GM23338 (cell line): ENCODE data around the gene RGL1.

ENCODE experiments used
- CREB1 ChIP-seq: fragments of 250-450 bp; sonication (Bioruptor Pico); IDR thresholded peaks from 2 replicates; pipeline ENCODE4 v1.5.0; 2020; ENCODE audit warnings: low read depth, mild to moderate bottlenecking, moderate library complexity
- CTCF ChIP-seq, 2 experiments: fragments of 200-600 bp in 1 of 2; sonication (generic) in 1 of 2; conservative IDR thresholded peaks; 2 replicates each; pipeline versions ENCODE4 v1.5.1 to v1.6.1; 2016 to 2017; ENCODE audit warnings: antibody characterized with exemption in 2 of 2, low read depth in 2 of 2, mild to moderate bottlenecking in 2 of 2, moderate library complexity in 1 of 2
- EZH2 ChIP-seq: fragments of 200-600 bp; sonication (generic); IDR thresholded peaks from one replicate; pipeline ENCODE4 v1.8.0; 2017; ENCODE audit warnings: antibody characterized with exemption, mild to moderate bottlenecking, low read depth; ENCODE audit not compliant: unreplicated experiment
- EZH2phosphoT487 ChIP-seq: fragments of 200-600 bp; sonication (generic); IDR thresholded peaks from one replicate; pipeline ENCODE4 v1.8.1; 2018; ENCODE audit warnings: antibody characterized with exemption; ENCODE audit not compliant: unreplicated experiment
- JUNB ChIP-seq: IDR thresholded peaks from one replicate; pipeline ENCODE4 v1.6.1; 2016; ENCODE audit warnings: antibody characterized with exemption; ENCODE audit not compliant: unreplicated experiment
- NANOG ChIP-seq: IDR thresholded peaks from 2 replicates; pipeline ENCODE4 v1.6.1; 2016; ENCODE audit warnings: antibody characterized with exemption, borderline replicate concordance
- POLR2AphosphoS5 ChIP-seq: IDR thresholded peaks from 2 replicates; pipeline ENCODE4 v1.6.1; 2016; ENCODE audit warnings: antibody characterized with exemption, low read depth
- STAT1 ChIP-seq: IDR thresholded peaks from one replicate; pipeline ENCODE4 v1.6.1; 2016; ENCODE audit warnings: antibody characterized with exemption; ENCODE audit not compliant: unreplicated experiment
- ZNF114 ChIP-seq: fragments of 250-450 bp; sonication (Bioruptor Pico); IDR thresholded peaks from 2 replicates; pipeline ENCODE4 v1.5.0; 2020; ENCODE audit warnings: mild to moderate bottlenecking, moderate library complexity
- TF ChIP-seq, protein P1 (sequence below): IDR thresholded peaks from one replicate; pipeline ENCODE4 v1.6.1; 2018; ENCODE audit warnings: antibody characterized with exemption; ENCODE audit not compliant: unreplicated experiment
- TF ChIP-seq, protein P2 (sequence below): IDR thresholded peaks from 2 replicates; pipeline ENCODE4 v1.6.1; 2016; ENCODE audit warnings: antibody characterized with exemption
- TF ChIP-seq, protein P3 (sequence below): fragments of 250-450 bp; sonication (Bioruptor Pico); IDR thresholded peaks from 2 replicates; pipeline ENCODE4 v1.5.0; 2020; ENCODE audit warnings: mild to moderate bottlenecking, moderate library complexity

GRCh38 chr1:183842795-183843144 lies 37.9 kb downstream of the RGL1 start:
- no peak for TF ChIP-seq CTCF (conservative IDR thresholded peaks at IDR 0.05; ENCODE audit: low read depth in 2 of 2)
- TF ChIP-seq EZH2phosphoT487, result no peak
- no peak for TF ChIP-seq NANOG
- no peak for TF ChIP-seq EZH2
- no peak for TF ChIP-seq CREB1 (CRISPR knock-in tag)
- TF ChIP-seq JUNB, result no peak
- TF ChIP-seq POLR2AphosphoS5, result no peak
- TF ChIP-seq, protein P1, sequence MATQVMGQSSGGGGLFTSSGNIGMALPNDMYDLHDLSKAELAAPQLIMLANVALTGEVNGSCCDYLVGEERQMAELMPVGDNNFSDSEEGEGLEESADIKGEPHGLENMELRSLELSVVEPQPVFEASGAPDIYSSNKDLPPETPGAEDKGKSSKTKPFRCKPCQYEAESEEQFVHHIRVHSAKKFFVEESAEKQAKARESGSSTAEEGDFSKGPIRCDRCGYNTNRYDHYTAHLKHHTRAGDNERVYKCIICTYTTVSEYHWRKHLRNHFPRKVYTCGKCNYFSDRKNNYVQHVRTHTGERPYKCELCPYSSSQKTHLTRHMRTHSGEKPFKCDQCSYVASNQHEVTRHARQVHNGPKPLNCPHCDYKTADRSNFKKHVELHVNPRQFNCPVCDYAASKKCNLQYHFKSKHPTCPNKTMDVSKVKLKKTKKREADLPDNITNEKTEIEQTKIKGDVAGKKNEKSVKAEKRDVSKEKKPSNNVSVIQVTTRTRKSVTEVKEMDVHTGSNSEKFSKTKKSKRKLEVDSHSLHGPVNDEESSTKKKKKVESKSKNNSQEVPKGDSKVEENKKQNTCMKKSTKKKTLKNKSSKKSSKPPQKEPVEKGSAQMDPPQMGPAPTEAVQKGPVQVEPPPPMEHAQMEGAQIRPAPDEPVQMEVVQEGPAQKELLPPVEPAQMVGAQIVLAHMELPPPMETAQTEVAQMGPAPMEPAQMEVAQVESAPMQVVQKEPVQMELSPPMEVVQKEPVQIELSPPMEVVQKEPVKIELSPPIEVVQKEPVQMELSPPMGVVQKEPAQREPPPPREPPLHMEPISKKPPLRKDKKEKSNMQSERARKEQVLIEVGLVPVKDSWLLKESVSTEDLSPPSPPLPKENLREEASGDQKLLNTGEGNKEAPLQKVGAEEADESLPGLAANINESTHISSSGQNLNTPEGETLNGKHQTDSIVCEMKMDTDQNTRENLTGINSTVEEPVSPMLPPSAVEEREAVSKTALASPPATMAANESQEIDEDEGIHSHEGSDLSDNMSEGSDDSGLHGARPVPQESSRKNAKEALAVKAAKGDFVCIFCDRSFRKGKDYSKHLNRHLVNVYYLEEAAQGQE, result no peak
- no peak for TF ChIP-seq ZNF114 (CRISPR knock-in tag)
- TF ChIP-seq, protein P2, sequence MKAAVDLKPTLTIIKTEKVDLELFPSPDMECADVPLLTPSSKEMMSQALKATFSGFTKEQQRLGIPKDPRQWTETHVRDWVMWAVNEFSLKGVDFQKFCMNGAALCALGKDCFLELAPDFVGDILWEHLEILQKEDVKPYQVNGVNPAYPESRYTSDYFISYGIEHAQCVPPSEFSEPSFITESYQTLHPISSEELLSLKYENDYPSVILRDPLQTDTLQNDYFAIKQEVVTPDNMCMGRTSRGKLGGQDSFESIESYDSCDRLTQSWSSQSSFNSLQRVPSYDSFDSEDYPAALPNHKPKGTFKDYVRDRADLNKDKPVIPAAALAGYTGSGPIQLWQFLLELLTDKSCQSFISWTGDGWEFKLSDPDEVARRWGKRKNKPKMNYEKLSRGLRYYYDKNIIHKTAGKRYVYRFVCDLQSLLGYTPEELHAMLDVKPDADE, result no peak
- no peak for TF ChIP-seq STAT1
- TF ChIP-seq, protein P3, sequence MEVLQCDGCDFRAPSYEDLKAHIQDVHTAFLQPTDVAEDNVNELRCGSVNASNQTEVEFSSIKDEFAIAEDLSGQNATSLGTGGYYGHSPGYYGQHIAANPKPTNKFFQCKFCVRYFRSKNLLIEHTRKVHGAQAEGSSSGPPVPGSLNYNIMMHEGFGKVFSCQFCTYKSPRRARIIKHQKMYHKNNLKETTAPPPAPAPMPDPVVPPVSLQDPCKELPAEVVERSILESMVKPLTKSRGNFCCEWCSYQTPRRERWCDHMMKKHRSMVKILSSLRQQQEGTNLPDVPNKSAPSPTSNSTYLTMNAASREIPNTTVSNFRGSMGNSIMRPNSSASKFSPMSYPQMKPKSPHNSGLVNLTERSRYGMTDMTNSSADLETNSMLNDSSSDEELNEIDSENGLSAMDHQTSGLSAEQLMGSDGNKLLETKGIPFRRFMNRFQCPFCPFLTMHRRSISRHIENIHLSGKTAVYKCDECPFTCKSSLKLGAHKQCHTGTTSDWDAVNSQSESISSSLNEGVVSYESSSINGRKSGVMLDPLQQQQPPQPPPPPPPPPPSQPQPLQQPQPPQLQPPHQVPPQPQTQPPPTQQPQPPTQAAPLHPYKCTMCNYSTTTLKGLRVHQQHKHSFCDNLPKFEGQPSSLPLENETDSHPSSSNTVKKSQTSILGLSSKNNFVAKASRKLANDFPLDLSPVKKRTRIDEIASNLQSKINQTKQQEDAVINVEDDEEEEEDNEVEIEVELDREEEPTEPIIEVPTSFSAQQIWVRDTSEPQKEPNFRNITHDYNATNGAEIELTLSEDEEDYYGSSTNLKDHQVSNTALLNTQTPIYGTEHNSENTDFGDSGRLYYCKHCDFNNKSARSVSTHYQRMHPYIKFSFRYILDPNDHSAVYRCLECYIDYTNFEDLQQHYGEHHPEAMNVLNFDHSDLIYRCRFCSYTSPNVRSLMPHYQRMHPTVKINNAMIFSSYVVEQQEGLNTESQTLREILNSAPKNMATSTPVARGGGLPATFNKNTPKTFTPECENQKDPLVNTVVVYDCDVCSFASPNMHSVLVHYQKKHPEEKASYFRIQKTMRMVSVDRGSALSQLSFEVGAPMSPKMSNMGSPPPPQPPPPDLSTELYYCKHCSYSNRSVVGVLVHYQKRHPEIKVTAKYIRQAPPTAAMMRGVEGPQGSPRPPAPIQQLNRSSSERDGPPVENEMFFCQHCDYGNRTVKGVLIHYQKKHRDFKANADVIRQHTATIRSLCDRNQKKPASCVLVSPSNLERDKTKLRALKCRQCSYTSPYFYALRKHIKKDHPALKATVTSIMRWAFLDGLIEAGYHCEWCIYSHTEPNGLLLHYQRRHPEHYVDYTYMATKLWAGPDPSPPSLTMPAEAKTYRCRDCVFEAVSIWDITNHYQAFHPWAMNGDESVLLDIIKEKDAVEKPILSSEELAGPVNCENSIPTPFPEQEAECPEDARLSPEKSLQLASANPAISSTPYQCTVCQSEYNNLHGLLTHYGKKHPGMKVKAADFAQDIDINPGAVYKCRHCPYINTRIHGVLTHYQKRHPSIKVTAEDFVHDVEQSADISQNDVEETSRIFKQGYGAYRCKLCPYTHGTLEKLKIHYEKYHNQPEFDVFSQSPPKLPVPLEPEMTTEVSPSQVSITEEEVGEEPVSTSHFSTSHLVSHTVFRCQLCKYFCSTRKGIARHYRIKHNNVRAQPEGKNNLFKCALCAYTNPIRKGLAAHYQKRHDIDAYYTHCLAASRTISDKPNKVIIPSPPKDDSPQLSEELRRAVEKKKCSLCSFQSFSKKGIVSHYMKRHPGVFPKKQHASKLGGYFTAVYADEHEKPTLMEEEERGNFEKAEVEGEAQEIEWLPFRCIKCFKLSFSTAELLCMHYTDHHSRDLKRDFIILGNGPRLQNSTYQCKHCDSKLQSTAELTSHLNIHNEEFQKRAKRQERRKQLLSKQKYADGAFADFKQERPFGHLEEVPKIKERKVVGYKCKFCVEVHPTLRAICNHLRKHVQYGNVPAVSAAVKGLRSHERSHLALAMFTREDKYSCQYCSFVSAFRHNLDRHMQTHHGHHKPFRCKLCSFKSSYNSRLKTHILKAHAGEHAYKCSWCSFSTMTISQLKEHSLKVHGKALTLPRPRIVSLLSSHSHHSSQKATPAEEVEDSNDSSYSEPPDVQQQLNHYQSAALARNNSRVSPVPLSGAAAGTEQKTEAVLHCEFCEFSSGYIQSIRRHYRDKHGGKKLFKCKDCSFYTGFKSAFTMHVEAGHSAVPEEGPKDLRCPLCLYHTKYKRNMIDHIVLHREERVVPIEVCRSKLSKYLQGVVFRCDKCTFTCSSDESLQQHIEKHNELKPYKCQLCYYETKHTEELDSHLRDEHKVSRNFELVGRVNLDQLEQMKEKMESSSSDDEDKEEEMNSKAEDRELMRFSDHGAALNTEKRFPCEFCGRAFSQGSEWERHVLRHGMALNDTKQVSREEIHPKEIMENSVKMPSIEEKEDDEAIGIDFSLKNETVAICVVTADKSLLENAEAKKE, result no peak
